ENCODE measurements around the gene MMP24.

GRCh38 chr20:35277127-35277526 is 50.6 kb downstream of the MMP24 start:
- no peak for TF ChIP-seq CTCF (IDR thresholded peaks at IDR 0.05; ENCODE audit: low read depth, low read length)
- no peak for TF ChIP-seq EZH2phosphoT487 (IDR thresholded peaks at IDR 0.05; ENCODE audit: low read depth)
